Omental fat pad (tissue), 4 donors: ENCODE results near the gene MAGI2. TPM values are rescaled to one million over a fixed set of nuclear protein-coding genes. Genes with fewer than 3 reads are reported as not detected.

ENCODE experiments used
- ATAC-seq: fragments of 150-250 bp; one replicate; pipeline ENCODE4 v1.9.1; 2016; ENCODE audit warnings: mild to moderate bottlenecking, moderate library complexity; ENCODE audit not compliant: low FRiP score
- DNase-seq: peaks from one replicate; pipeline ENCODE4 v3.0.0-alpha.2; 2019; ENCODE audit warnings: low spot score
- CTCF ChIP-seq, 3 donors: fragments of 450-650 bp; IDR thresholded peaks; one replicate each; pipeline ENCODE4 v1.5.1; 2016 to 2017; ENCODE audit warnings: antibody characterized with exemption in 3 of 3, mild to moderate bottlenecking in 3 of 3, moderate library complexity in 2 of 3
- total RNA-seq, 4 donors: library from RNA; depleted of rRNA; stranded (reverse); fragments of >200 nt; gene quantifications; one replicate each; pipeline ENCODE4 v1.1.0, GENCODE V29; 2016

MAGI2 gene
- total RNA-seq, 4 donors from 2014 or later, result 9.3 to 20.6 (median 13.2) TPM

- TF ChIP-seq CTCF (IDR thresholded peaks at IDR 0.05), result no peak
- DNase-seq, result no peak
- ATAC-seq, result no peak
Observed at GRCh38 chr7:79489371-79489770, 35.9 kb upstream of the MAGI2 start.

GRCh38 chr7:79478386-79478785, 24.9 kb upstream of the MAGI2 start:
- TF ChIP-seq CTCF (IDR thresholded peaks at IDR 0.05), result no peak
- no peak for DNase-seq
- no peak for ATAC-seq

- ATAC-seq, result no peak
Observed at GRCh38 chr7:79475455-79475854, 22.0 kb upstream of the MAGI2 start.

GRCh38 chr7:79471699-79472098, 18.2 kb upstream of the MAGI2 start:
- no peak for TF ChIP-seq CTCF (IDR thresholded peaks at IDR 0.05)

More at GRCh38 chr7:79475455-79475854, 22.0 kb upstream of the MAGI2 start:
- no peak for DNase-seq
- no peak for TF ChIP-seq CTCF (IDR thresholded peaks at IDR 0.05)

GRCh38 chr7:79471283-79471682, 17.8 kb upstream of the MAGI2 start:
- DNase-seq (no peak), ATAC-seq (no peak)
- no peak for TF ChIP-seq CTCF (IDR thresholded peaks at IDR 0.05)

More at GRCh38 chr7:79471699-79472098, 18.2 kb upstream of the MAGI2 start:
- ATAC-seq (no peak), DNase-seq (no peak)

GRCh38 chr7:79465551-79465950, 12.1 kb upstream of the MAGI2 start:
- DNase-seq (no peak), ATAC-seq (no peak)
- TF ChIP-seq CTCF (IDR thresholded peaks at IDR 0.05), result no peak

GRCh38 chr7:79464051-79464450, 10.6 kb upstream of the MAGI2 start:
- ATAC-seq (no peak), DNase-seq (no peak)
- TF ChIP-seq CTCF (IDR thresholded peaks at IDR 0.05), result no peak
